ENCODE measurements around the gene PNP.
A peak's percentile ranks its signal among the peaks of the same experiment; 100 is the strongest.

The PNP gene

GRCh38 chr14:20454516-20455354 is 14.5 kb upstream of the PNP start, which contains the start of the genes APEX1 and OSGEP:
APEX1 (plus strand) TSS chr14:20455226; CDS start chr14:20455646, 420 bp downstream.
OSGEP (minus strand) TSS chr14:20454812; CDS start chr14:20454683, 129 bp downstream.
- H3K27ac ChIP-seq: peak within 1 kb of the TSS; percentile 92
- peak; percentile 94 for DNase-seq (ENCODE audit: low read depth, low spot score)

- peak overlapping the region; percentile 92 for H3K27ac ChIP-seq
- DNase-seq (ENCODE audit: low read depth, low spot score): peak; percentile 55
Measured at GRCh38 chr14:20455355-20456300, 13.6 kb upstream of the PNP start.

GRCh38 chr14:20456971-20457370 is 12.2 kb upstream of the PNP start:
- DNase-seq (ENCODE audit: low read depth, low spot score): no peak
- H3K27ac ChIP-seq: no peak overlapping the region

GRCh38 chr14:20458031-20458789 is 11.0 kb upstream of the PNP start:
- H3K27ac ChIP-seq: no peak overlapping the region
- no peak for DNase-seq (ENCODE audit: low read depth, low spot score)

GRCh38 chr14:20460458-20461224 is 8.6 kb upstream of the PNP start:
- DNase-seq (ENCODE audit: low read depth, low spot score): no peak
- peak overlapping the region; percentile 87 for H3K27ac ChIP-seq

GRCh38 chr14:20461225-20462141 is 7.7 kb upstream of the PNP start, which contains the start of gene PIP4P1:
PIP4P1 (minus strand) TSS chr14:20461434; CDS start chr14:20461325, 109 bp downstream.
- H3K27ac ChIP-seq: peak within 1 kb of the TSS; percentile 87
- DNase-seq (ENCODE audit: low read depth, low spot score): peak; percentile 100

GRCh38 chr14:20468764-20469241 is 403 bp upstream of the PNP start:
- peak overlapping the region; percentile 94 for H3K27ac ChIP-seq

GRCh38 chr14:20469890-20470602 is 840 bp downstream of the PNP start:
- peak; percentile 67 for DNase-seq (ENCODE audit: low read depth, low spot score)
- peak overlapping the region; percentile 94 for H3K27ac ChIP-seq

More at GRCh38 chr14:20468764-20469241, 403 bp upstream of the PNP start:
- DNase-seq (ENCODE audit: low read depth, low spot score): no peak

GRCh38 chr14:20470603-20470901 is 1.3 kb downstream of the PNP start:
- no peak for DNase-seq (ENCODE audit: low read depth, low spot score)
- H3K27ac ChIP-seq: peak overlapping the region; percentile 94

GRCh38 chr14:20472536-20473169 is 3.4 kb downstream of the PNP start:
- H3K27ac ChIP-seq: no peak overlapping the region

GRCh38 chr14:20476776-20477175 is 7.6 kb downstream of the PNP start:
- H3K27ac ChIP-seq: peak overlapping the region; percentile 47
- DNase-seq (ENCODE audit: low read depth, low spot score): no peak

More at GRCh38 chr14:20472536-20473169, 3.4 kb downstream of the PNP start:
- no peak for DNase-seq (ENCODE audit: low read depth, low spot score)

GRCh38 chr14:20477211-20477876 is 8.1 kb downstream of the PNP start:
- no peak for DNase-seq (ENCODE audit: low read depth, low spot score)
- peak overlapping the region; percentile 47 for H3K27ac ChIP-seq

GRCh38 chr14:20478894-20479293 is 9.7 kb downstream of the PNP start:
- H3K27ac ChIP-seq: no peak overlapping the region
- no peak for DNase-seq (ENCODE audit: low read depth, low spot score)

GRCh38 chr14:20482382-20482781 is 13.2 kb downstream of the PNP start:
- no peak overlapping the region for H3K27ac ChIP-seq
- DNase-seq (ENCODE audit: low read depth, low spot score): no peak

- H3K27ac ChIP-seq: no peak overlapping the region
- DNase-seq (ENCODE audit: low read depth, low spot score): no peak
Measured at GRCh38 chr14:20485900-20486299, 16.7 kb downstream of the PNP start.

GRCh38 chr14:20486684-20487395 is 17.6 kb downstream of the PNP start:
- H3K27ac ChIP-seq: no peak overlapping the region
- DNase-seq (ENCODE audit: low read depth, low spot score): no peak

All from epithelial cell of prostate (primary cell).